Trophoblast cell (in vitro differentiated cells and primary cell): ENCODE results near the gene ZNF574.

Experiments used
- DNase-seq, 2 donors: peaks; one replicate each; pipeline ENCODE4 v3.0.0-alpha.2; 2016
- H2AFZ ChIP-seq: 2 replicates; pipeline ENCODE4 v1.6.1; 2013; ENCODE audit warnings: low read length, moderate library complexity, mild to moderate bottlenecking; ENCODE audit not compliant: insufficient read depth, poor library complexity
- H2AK5ac ChIP-seq: 2 replicates; pipeline ENCODE4 v1.6.1; 2013; ENCODE audit warnings: mild to moderate bottlenecking, low read length
- H2BK120ac ChIP-seq: 2 replicates; pipeline ENCODE4 v1.6.1; 2013; ENCODE audit warnings: low read length, mild to moderate bottlenecking, moderate library complexity; ENCODE audit not compliant: insufficient read depth, poor library complexity
- H2BK12ac ChIP-seq: 2 replicates; pipeline ENCODE4 v1.6.1; 2013; ENCODE audit warnings: mild to moderate bottlenecking, low read length, moderate library complexity
- H2BK5ac ChIP-seq: 2 replicates; pipeline ENCODE4 v1.6.1; 2013; ENCODE audit warnings: low read length, low read depth, moderate library complexity, mild to moderate bottlenecking; ENCODE audit not compliant: poor library complexity
- H3K14ac ChIP-seq: 2 replicates; pipeline ENCODE4 v1.6.1; 2013; ENCODE audit warnings: mild to moderate bottlenecking, low read length
- H3K18ac ChIP-seq: 2 replicates; pipeline ENCODE4 v1.6.1; 2013; ENCODE audit warnings: mild to moderate bottlenecking, low read length
- H3K23ac ChIP-seq: 2 replicates; pipeline ENCODE4 v1.6.1; 2013; ENCODE audit warnings: low read length
- H3K27ac ChIP-seq: 2 replicates; pipeline ENCODE4 v1.5.1; 2013; ENCODE audit warnings: low read depth, mild to moderate bottlenecking, inconsistent platforms, low read length, moderate library complexity
- H3K27me3 ChIP-seq: 2 replicates; pipeline ENCODE4 v1.6.1; 2013; ENCODE audit warnings: inconsistent platforms, mild to moderate bottlenecking, low read length, moderate library complexity; ENCODE audit not compliant: insufficient read depth
- H3K36me3 ChIP-seq, 2 experiments: 1 replicate in 1 of 2; 2 replicates in 1 of 2; pipeline ENCODE4 v1.6.1; 2013; ENCODE audit warnings: low read length in 2 of 2, mild to moderate bottlenecking in 2 of 2, moderate library complexity in 1 of 2; ENCODE audit not compliant: insufficient read depth in 2 of 2, control insufficient read depth in 1 of 2
- H3K4ac ChIP-seq: 2 replicates; pipeline ENCODE4 v1.6.1; 2013; ENCODE audit warnings: low read depth, mild to moderate bottlenecking, low read length, moderate library complexity
- H3K4me1 ChIP-seq, 2 experiments: 1 replicate in 1 of 2; 2 replicates in 1 of 2; pipeline ENCODE4 v1.6.1; 2013; ENCODE audit warnings: low read length in 2 of 2, mild to moderate bottlenecking in 2 of 2, moderate library complexity in 1 of 2; ENCODE audit not compliant: insufficient read depth in 2 of 2, control insufficient read depth in 1 of 2
- H3K4me2 ChIP-seq: 2 replicates; pipeline ENCODE4 v1.6.1; 2013; ENCODE audit warnings: inconsistent platforms, mild to moderate bottlenecking, low read length, moderate library complexity
- H3K4me3 ChIP-seq: 2 replicates; pipeline ENCODE4 v1.5.1; 2013; ENCODE audit warnings: mild to moderate bottlenecking, low read depth, low read length, inconsistent platforms
- H3K79me1 ChIP-seq: one replicate; pipeline ENCODE4 v1.6.1; 2013; ENCODE audit warnings: low read length
- H3K79me2 ChIP-seq: 2 replicates; pipeline ENCODE4 v1.6.1; 2013; ENCODE audit warnings: low read length, mild to moderate bottlenecking; ENCODE audit not compliant: control insufficient read depth, insufficient read depth, poor library complexity
- H3K9ac ChIP-seq: 2 replicates; pipeline ENCODE4 v1.6.1; 2013; ENCODE audit warnings: mild to moderate bottlenecking, low read length
- H3K9me3 ChIP-seq: 2 replicates; pipeline ENCODE4 v1.6.1; 2013; ENCODE audit warnings: low read depth, mild to moderate bottlenecking, control low read depth, inconsistent platforms, low read length; ENCODE audit not compliant: insufficient read depth
- H4K12ac ChIP-seq: 2 replicates; pipeline ENCODE4 v1.6.1; 2013; ENCODE audit warnings: low read depth, mild to moderate bottlenecking, low read length, moderate library complexity
- H4K8ac ChIP-seq: 2 replicates; pipeline ENCODE4 v1.6.1; 2013; ENCODE audit warnings: low read depth, mild to moderate bottlenecking, low read length, moderate library complexity
- H4K91ac ChIP-seq: one replicate; pipeline ENCODE4 v1.6.1; 2013; ENCODE audit warnings: low read depth, mild to moderate bottlenecking, low read length, moderate library complexity
- WGBS: extraction: QIAGEN DNeasy Blood & Tissue Kit; methylation state at CpG from one replicate; pipeline ENCODE4 v1.1.7; 2013; ENCODE audit warnings: missing lambda C conversion rate; ENCODE audit not compliant: insufficient read length, insufficient coverage; ENCODE audit errors: extremely low coverage; 5-methylcytosine and 5-hydroxymethylcytosine counted together

ZNF574 gene

GRCh38 chr19:42045575-42045974, 30.4 kb upstream of the ZNF574 start:
- Histone ChIP-seq H3K4me2 (no peak overlapping the region), H2BK12ac (no peak overlapping the region), H4K12ac (no peak overlapping the region), H2BK120ac (no peak overlapping the region), H3K18ac (no peak overlapping the region), H2AK5ac (no peak overlapping the region), H3K79me1 (no peaks in the 10 kb centered on the region), H4K8ac (no peak overlapping the region), H3K4me1 (no peaks in the 10 kb centered on the region), H3K14ac (no peak overlapping the region), H3K4me3 (no peak overlapping the region), H3K27me3 (no peaks in the 10 kb centered on the region), H3K36me3 (no peaks in the 10 kb centered on the region), H3K23ac (no peak overlapping the region), H3K27ac (no peak overlapping the region), H3K9me3 (no peaks in the 10 kb centered on the region), H2BK5ac (no peak overlapping the region), H3K79me2 (no peaks in the 10 kb centered on the region), H3K4ac (no peak overlapping the region), H4K91ac (no peak overlapping the region), H3K9ac (no peak overlapping the region), H2AFZ (no peak overlapping the region)
- no peak for DNase-seq
- WGBS: no CpG with 5 or more reads among the region's 7 CpGs

GRCh38 chr19:42048992-42049391, 27.0 kb upstream of the ZNF574 start:
- H3K79me1 ChIP-seq: no peaks in the 10 kb centered on the region
- H2AFZ ChIP-seq: no peak overlapping the region
- no peak overlapping the region for H3K14ac ChIP-seq
- H4K12ac ChIP-seq: no peak overlapping the region
- no peaks in the 10 kb centered on the region for H3K36me3 ChIP-seq
- no peak for DNase-seq
- no peak overlapping the region for H2AK5ac ChIP-seq
- H2BK120ac ChIP-seq: no peak overlapping the region
- H3K4ac ChIP-seq: no peak overlapping the region
- H3K4me1 ChIP-seq: no peaks in the 10 kb centered on the region
- H3K9ac ChIP-seq: no peak overlapping the region
- no peak overlapping the region for H3K27ac ChIP-seq
- H2BK12ac ChIP-seq: no peak overlapping the region
- no peak overlapping the region for H3K4me2 ChIP-seq
- H3K79me2 ChIP-seq: no peaks in the 10 kb centered on the region
- no peak overlapping the region for H4K8ac ChIP-seq
- H2BK5ac ChIP-seq: no peak overlapping the region
- H3K27me3 ChIP-seq: no peaks in the 10 kb centered on the region
- no CpG with 5 or more reads among the region's 4 CpGs for WGBS
- no peak overlapping the region for H3K4me3 ChIP-seq
- no peak overlapping the region for H3K18ac ChIP-seq
- H4K91ac ChIP-seq: no peak overlapping the region
- H3K23ac ChIP-seq: no peak overlapping the region
- peaks cover 3% of the 10 kb centered on the region for H3K9me3 ChIP-seq

GRCh38 chr19:42051166-42052115, 24.5 kb upstream of the ZNF574 start:
- Histone ChIP-seq H3K79me1 (no peaks in the 10 kb centered on the region), H4K12ac (no peak overlapping the region), H4K91ac (no peak overlapping the region), H3K79me2 (no peaks in the 10 kb centered on the region), H2BK120ac (no peak overlapping the region), H3K4ac (no peak overlapping the region), H3K4me3 (no peak overlapping the region), H3K14ac (no peak overlapping the region), H3K18ac (no peak overlapping the region), H3K27me3 (no peaks in the 10 kb centered on the region), H3K36me3 (no peaks in the 10 kb centered on the region), H2AK5ac (no peak overlapping the region), H3K4me1 (no peaks in the 10 kb centered on the region), H4K8ac (no peak overlapping the region), H3K9me3 (peaks cover 3% of the 10 kb centered on the region), H3K27ac (no peak overlapping the region), H3K23ac (no peak overlapping the region), H2BK12ac (no peak overlapping the region), H2AFZ (no peak overlapping the region), H3K4me2 (no peak overlapping the region), H3K9ac (no peak overlapping the region), H2BK5ac (no peak overlapping the region)
- peak; percentile 87 to 89 for DNase-seq
- no CpG with 5 or more reads among the region's 14 CpGs for WGBS

- no peaks in the 10 kb centered on the region for H3K79me2 ChIP-seq
- no peaks in the 10 kb centered on the region for H3K79me1 ChIP-seq
- no peak overlapping the region for H3K4ac ChIP-seq
- H3K4me2 ChIP-seq: no peak overlapping the region
- no peak overlapping the region for H3K23ac ChIP-seq
- no peak for DNase-seq
- no peaks in the 10 kb centered on the region for H3K27me3 ChIP-seq
- no peak overlapping the region for H2BK5ac ChIP-seq
- peaks cover 3% of the 10 kb centered on the region for H3K9me3 ChIP-seq
- H3K36me3 ChIP-seq: no peaks in the 10 kb centered on the region
- H3K14ac ChIP-seq: no peak overlapping the region
- H2BK12ac ChIP-seq: no peak overlapping the region
- no peak overlapping the region for H3K18ac ChIP-seq
- no peak overlapping the region for H4K12ac ChIP-seq
- no peak overlapping the region for H4K8ac ChIP-seq
- WGBS: no CpG with 5 or more reads among the region's 10 CpGs
- no peak overlapping the region for H2BK120ac ChIP-seq
- H3K4me3 ChIP-seq: no peak overlapping the region
- no peaks in the 10 kb centered on the region for H3K4me1 ChIP-seq
- H2AFZ ChIP-seq: no peak overlapping the region
- no peak overlapping the region for H2AK5ac ChIP-seq
- no peak overlapping the region for H3K27ac ChIP-seq
- no peak overlapping the region for H3K9ac ChIP-seq
- no peak overlapping the region for H4K91ac ChIP-seq
Observed at GRCh38 chr19:42052241-42052863, 23.6 kb upstream of the ZNF574 start.
